Urinary bladder (tissue), 4 donors: ENCODE data around the gene TDRD9. TPM values are rescaled to one million over a fixed set of nuclear protein-coding genes. Genes with fewer than 3 reads are reported as not detected.

Experiments
- DNase-seq: peaks from one replicate; pipeline ENCODE4 v3.0.0-alpha.2; 2015; ENCODE audit errors: extremely low spot score
- H3K27ac ChIP-seq: one replicate; pipeline ENCODE4 v1.5.1; 2013; ENCODE audit warnings: low read depth, mild to moderate bottlenecking, moderate library complexity
- H3K36me3 ChIP-seq: one replicate; pipeline ENCODE4 v1.6.1; 2013; ENCODE audit warnings: mild to moderate bottlenecking, moderate library complexity; ENCODE audit not compliant: insufficient read depth
- H3K4me1 ChIP-seq: one replicate; pipeline ENCODE4 v1.6.1; 2013; ENCODE audit warnings: mild to moderate bottlenecking, moderate library complexity; ENCODE audit not compliant: insufficient read depth
- H3K4me3 ChIP-seq: one replicate; pipeline ENCODE4 v1.5.1; 2013; ENCODE audit warnings: low read depth, low read length
- WGBS: extraction: QIAGEN DNeasy Blood & Tissue Kit; methylation state at CpG from one replicate; pipeline ENCODE4 v1.1.7; 2013; 5-methylcytosine and 5-hydroxymethylcytosine counted together
- polyA plus RNA-seq: library from polyadenylated mRNA; stranded (reverse); fragments of 200-250 nt; gene quantifications from one replicate; pipeline ENCODE4 v1.2.3, GENCODE V29; 2013
- total RNA-seq: library from RNA; depleted of rRNA; stranded (reverse); fragments of >200 nt; gene quantifications from one replicate; pipeline ENCODE4 v1.2.3, GENCODE V29; 2014
- donor health status: healthy with polysubstance abuse.
- donor health status: healthy.

Gene TDRD9
- total and polyA plus RNA-seq, 2 donors = 0.95 to 2.4 TPM

GRCh38 chr14:103925316-103925715, 2.9 kb upstream of the TDRD9 start:
- Histone ChIP-seq H3K4me3 (no peak overlapping the region), H3K36me3 (no peaks in the 10 kb centered on the region), H3K4me1 (no peaks in the 10 kb centered on the region), H3K27ac (no peak overlapping the region)
- 92% methylated on average over 5 of the region's 5 CpGs for WGBS
- DNase-seq = no peak

- Histone ChIP-seq H3K4me1 (no peaks in the 10 kb centered on the region), H3K4me3 (no peak overlapping the region), H3K27ac (no peak overlapping the region), H3K36me3 (no peaks in the 10 kb centered on the region)
- WGBS = 91% methylated on average over 18 of the region's 18 CpGs
- no peak for DNase-seq
Measured at GRCh38 chr14:103927566-103927965, 690 bp upstream of the TDRD9 start.

- no peak overlapping the region for H3K27ac ChIP-seq
- H3K4me3 ChIP-seq = no peak overlapping the region
- no peak for DNase-seq
- WGBS = 85% methylated on average over 14 of the region's 14 CpGs
- H3K36me3 ChIP-seq = no peaks in the 10 kb centered on the region
- H3K4me1 ChIP-seq = no peaks in the 10 kb centered on the region
Measured at GRCh38 chr14:103930051-103930604, 1.9 kb downstream of the TDRD9 start.

- Histone ChIP-seq H3K4me3 (no peak overlapping the region), H3K36me3 (no peaks in the 10 kb centered on the region), H3K27ac (no peak overlapping the region), H3K4me1 (no peaks in the 10 kb centered on the region)
- DNase-seq = no peak
- WGBS = 82% methylated on average over 3 of the region's 3 CpGs
Measured at GRCh38 chr14:103931422-103931821, 3.2 kb downstream of the TDRD9 start.

GRCh38 chr14:103932791-103933490, 4.7 kb downstream of the TDRD9 start:
- Histone ChIP-seq H3K4me1 (no peaks in the 10 kb centered on the region), H3K27ac (no peak overlapping the region), H3K4me3 (no peak overlapping the region), H3K36me3 (no peaks in the 10 kb centered on the region)
- no peak for DNase-seq
- WGBS = 82% methylated on average over 11 of the region's 11 CpGs

- no peak for DNase-seq
- Histone ChIP-seq H3K27ac (no peak overlapping the region), H3K4me1 (no peaks in the 10 kb centered on the region), H3K36me3 (no peaks in the 10 kb centered on the region), H3K4me3 (no peak overlapping the region)
- 77% methylated on average over 2 of the region's 2 CpGs for WGBS
Measured at GRCh38 chr14:103935102-103935501, 6.8 kb downstream of the TDRD9 start.

- WGBS = 74% methylated on average over 7 of the region's 7 CpGs
- H3K4me3 ChIP-seq = no peak overlapping the region
- no peak for DNase-seq
- no peaks in the 10 kb centered on the region for H3K4me1 ChIP-seq
- no peaks in the 10 kb centered on the region for H3K36me3 ChIP-seq
- H3K27ac ChIP-seq = peak overlapping the region; percentile 5
Measured at GRCh38 chr14:103941462-103941861, 13.2 kb downstream of the TDRD9 start.

GRCh38 chr14:103941973-103942736, 13.9 kb downstream of the TDRD9 start, which contains the start of gene RD3L:
Gene RD3L (minus strand): TSS chr14:103942529. CDS start chr14:103941695, 834 bp downstream.
- no peak within 1 kb of the TSS for H3K4me3 ChIP-seq
- DNase-seq = no peak
- no peaks in the 10 kb centered on the region for H3K36me3 ChIP-seq
- 69% methylated on average over 14 of the region's 14 CpGs for WGBS
- peak within 1 kb of the TSS; percentile 5 for H3K27ac ChIP-seq
- no peaks in the 10 kb centered on the region for H3K4me1 ChIP-seq

- H3K4me3 ChIP-seq = no peak overlapping the region
- no peak overlapping the region for H3K27ac ChIP-seq
- H3K4me1 ChIP-seq = no peaks in the 10 kb centered on the region
- 42% methylated on average over 5 of the region's 5 CpGs for WGBS
- DNase-seq = no peak
- no peaks in the 10 kb centered on the region for H3K36me3 ChIP-seq
Measured at GRCh38 chr14:103943673-103944072, 15.4 kb downstream of the TDRD9 start.

- 94% methylated on average over 2 of the region's 2 CpGs for WGBS
- Histone ChIP-seq H3K36me3 (no peaks in the 10 kb centered on the region), H3K4me3 (no peak overlapping the region), H3K4me1 (no peaks in the 10 kb centered on the region), H3K27ac (no peak overlapping the region)
- DNase-seq = no peak
Measured at GRCh38 chr14:103946975-103947374, 18.7 kb downstream of the TDRD9 start.

GRCh38 chr14:103948442-103948841, 20.2 kb downstream of the TDRD9 start:
- Histone ChIP-seq H3K4me3 (no peak overlapping the region), H3K36me3 (no peaks in the 10 kb centered on the region), H3K4me1 (no peaks in the 10 kb centered on the region), H3K27ac (no peak overlapping the region)
- DNase-seq = no peak
- 78% methylated on average over 2 of the region's 2 CpGs for WGBS

- Histone ChIP-seq H3K27ac (no peak overlapping the region), H3K4me3 (no peak overlapping the region), H3K36me3 (no peaks in the 10 kb centered on the region), H3K4me1 (no peaks in the 10 kb centered on the region)
- no peak for DNase-seq
- 60% methylated on average over 5 of the region's 5 CpGs for WGBS
Measured at GRCh38 chr14:103949131-103949790, 21.0 kb downstream of the TDRD9 start.

- Histone ChIP-seq H3K27ac (no peak overlapping the region), H3K4me3 (no peak overlapping the region), H3K4me1 (no peaks in the 10 kb centered on the region), H3K36me3 (no peaks in the 10 kb centered on the region)
- DNase-seq = no peak
- WGBS = 41% methylated on average over 11 of the region's 11 CpGs
Measured at GRCh38 chr14:103960457-103961055, 32.3 kb downstream of the TDRD9 start.
